HG03520 (cell line): Measurements from ENCODE around the gene MLEC.
"Not testable (repeated sequence)": the region's sequence is repeated elsewhere in the genome, so short reads cannot be mapped to it uniquely, and the experiment has no call there.

Experiments
- ATAC-seq: cut with Tn5 transposase; IDR thresholded peaks from one replicate; pipeline ENCODE4 v1.9.1; 2021; ENCODE audit warnings: mild to moderate bottlenecking, moderate library complexity; ENCODE audit not compliant: unreplicated experiment

Gene MLEC

GRCh38 chr12:120662879-120663278 lies 24.1 kb upstream of the MLEC start:
- no peak for ATAC-seq

- ATAC-seq = no peak
Measured at GRCh38 chr12:120663741-120664140, 23.2 kb upstream of the MLEC start.

GRCh38 chr12:120666571-120667390 lies 20.2 kb upstream of the MLEC start:
- no peak for ATAC-seq

- ATAC-seq = no peak
Measured at GRCh38 chr12:120668091-120668867, 18.7 kb upstream of the MLEC start.

GRCh38 chr12:120668868-120669840 lies 17.8 kb upstream of the MLEC start:
- ATAC-seq = peak; percentile 42

- not testable (repeated sequence) for ATAC-seq
Measured at GRCh38 chr12:120670237-120670636, 16.7 kb upstream of the MLEC start.

GRCh38 chr12:120670667-120671066 lies 16.3 kb upstream of the MLEC start:
- ATAC-seq = no peak

GRCh38 chr12:120674097-120674636 lies 12.8 kb upstream of the MLEC start:
- ATAC-seq = no peak

- ATAC-seq = no peak
Measured at GRCh38 chr12:120677765-120678473, 9.0 kb upstream of the MLEC start.

- ATAC-seq = no peak
Measured at GRCh38 chr12:120678572-120678971, 8.4 kb upstream of the MLEC start.

GRCh38 chr12:120680165-120680738 lies 6.7 kb upstream of the MLEC start:
- no peak for ATAC-seq

GRCh38 chr12:120684523-120684932 lies 2.4 kb upstream of the MLEC start:
- no peak for ATAC-seq

GRCh38 chr12:120685522-120685921 lies 1.4 kb upstream of the MLEC start:
- no peak for ATAC-seq

- peak; percentile 67 for ATAC-seq
Measured at GRCh38 chr12:120686151-120686689, 729 bp upstream of the MLEC start.

- no peak for ATAC-seq
Measured at GRCh38 chr12:120687578-120688289, 785 bp downstream of the MLEC start.

GRCh38 chr12:120688527-120689071 lies 1.6 kb downstream of the MLEC start:
- no peak for ATAC-seq

- ATAC-seq = no peak
Measured at GRCh38 chr12:120689397-120690082, 2.6 kb downstream of the MLEC start.

- no peak for ATAC-seq
Measured at GRCh38 chr12:120690083-120690450, 3.1 kb downstream of the MLEC start.
